ENCODE results near the gene RBP3. TPM values are rescaled to one million over a fixed set of nuclear protein-coding genes. Genes with fewer than 3 reads are reported as not detected.

Gene RBP3
- total RNA-seq, 1 experiment from 2014 or later, result not detected

DNA sequence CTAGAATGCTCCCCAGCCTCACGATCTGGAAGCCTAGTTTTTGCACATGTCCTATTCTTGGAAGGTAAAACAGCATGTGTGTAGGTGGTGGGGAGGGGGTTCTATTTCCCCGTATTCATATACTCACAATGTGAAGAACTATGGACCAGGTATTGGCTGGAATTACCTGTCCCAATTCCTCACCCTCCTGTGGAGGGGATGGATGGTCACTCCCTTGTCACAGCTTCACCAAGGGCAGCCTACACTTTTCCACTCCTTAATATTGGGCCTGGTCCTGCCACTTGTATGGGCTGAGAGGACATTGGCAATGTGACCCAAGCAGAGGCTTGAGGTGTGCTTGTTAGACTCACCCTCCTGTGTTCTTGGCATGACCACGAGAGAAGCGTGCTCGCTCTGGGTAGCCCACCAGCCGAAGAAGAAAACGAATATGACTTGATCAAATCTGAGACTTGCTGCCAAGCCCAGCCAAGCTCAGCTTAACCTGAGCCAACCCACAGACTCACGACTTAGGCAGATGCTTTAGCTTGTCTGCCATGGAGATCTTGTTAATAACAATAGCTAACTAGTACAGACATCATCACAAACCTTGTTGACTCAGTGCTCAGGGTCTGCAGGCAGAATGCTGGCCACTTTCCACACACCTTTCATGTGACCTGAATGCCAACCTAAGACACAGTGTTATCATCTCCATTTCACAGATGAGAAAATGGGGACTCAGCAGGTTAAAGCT, 18.7 kb downstream of the RBP3 start:
- Histone ChIP-seq H4K5ac (ENCODE audit: insufficient read length, low read depth, low read length) (no peak overlapping the region), H3K79me2 (ENCODE audit: insufficient read depth, low read length) (no peaks in the 10 kb centered on the region), H3K9me3 (ENCODE audit: control insufficient read depth, low read depth, low read length) (no peaks in the 10 kb centered on the region), H2AFZ (ENCODE audit: low read length) (no peak overlapping the region), H3K23me2 (ENCODE audit: insufficient read length, low read depth, low read length, poor library complexity, severe bottlenecking) (no peaks in the 10 kb centered on the region), H3T11ph (ENCODE audit: low read length) (no peak overlapping the region), H3K79me1 (ENCODE audit: insufficient read depth, low read depth, low read length, poor library complexity, severe bottlenecking) (no peaks in the 10 kb centered on the region), H3K4me2 (ENCODE audit: insufficient read depth, insufficient read length, low read length) (no peak overlapping the region), H3K27me3 (ENCODE audit: insufficient read depth, low read length) (no peaks in the 10 kb centered on the region), H2BK20ac (ENCODE audit: low read depth, low read length, poor library complexity, severe bottlenecking) (no peak overlapping the region), H2BK15ac (ENCODE audit: low read depth, low read length) (no peak overlapping the region), H3K4me1 (ENCODE audit: insufficient read depth, low read length) (no peaks in the 10 kb centered on the region; the same call in 1 of the 2 replicates), H4K91ac (ENCODE audit: insufficient read length, low read depth, low read length) (no peak overlapping the region), H2BK120ac (ENCODE audit: low read depth, low read length, poor library complexity, severe bottlenecking) (no peak overlapping the region), H3K14ac (ENCODE audit: insufficient read depth, low read length) (no peak overlapping the region; the same call in 1 of the 2 replicates), H3K4ac (ENCODE audit: low read depth, low read length) (no peak overlapping the region), H3K27ac (ENCODE audit: insufficient read length, low read depth, low read length) (no peak overlapping the region), H2BK12ac (ENCODE audit: insufficient read length, low read depth, low read length) (no peak overlapping the region), H4K8ac (replicated peaks; ENCODE audit: insufficient read length, low read depth, low read length) (no peak overlapping the region), H2AK5ac (ENCODE audit: insufficient read length, low read length) (no peak overlapping the region), H2BK5ac (ENCODE audit: insufficient read length, low read length) (no peak overlapping the region), H4K20me1 (ENCODE audit: control insufficient read depth, insufficient read depth, insufficient read length) (no peaks in the 10 kb centered on the region), H3K18ac (ENCODE audit: insufficient read length, low read depth, low read length) (no peak overlapping the region), H3K9ac (ENCODE audit: extremely low read depth, insufficient read length, low read length) (no peak overlapping the region), H3K56ac (ENCODE audit: insufficient read length, low read depth, low read length) (no peak overlapping the region), H3K23ac (ENCODE audit: insufficient read length, low read depth, low read length) (no peak overlapping the region)
- H3K9me3 Mint-ChIP-seq, result no peaks in the 10 kb centered on the region; a peak in 1 of 5 replicates
- H3K36me3 Mint-ChIP-seq (ENCODE audit: insufficient read depth in 1 of 3, low read depth in 3 of 3), result no peaks in the 10 kb centered on the region
- DNase-seq, result peak; percentile 3
- TF ChIP-seq, protein P1, sequence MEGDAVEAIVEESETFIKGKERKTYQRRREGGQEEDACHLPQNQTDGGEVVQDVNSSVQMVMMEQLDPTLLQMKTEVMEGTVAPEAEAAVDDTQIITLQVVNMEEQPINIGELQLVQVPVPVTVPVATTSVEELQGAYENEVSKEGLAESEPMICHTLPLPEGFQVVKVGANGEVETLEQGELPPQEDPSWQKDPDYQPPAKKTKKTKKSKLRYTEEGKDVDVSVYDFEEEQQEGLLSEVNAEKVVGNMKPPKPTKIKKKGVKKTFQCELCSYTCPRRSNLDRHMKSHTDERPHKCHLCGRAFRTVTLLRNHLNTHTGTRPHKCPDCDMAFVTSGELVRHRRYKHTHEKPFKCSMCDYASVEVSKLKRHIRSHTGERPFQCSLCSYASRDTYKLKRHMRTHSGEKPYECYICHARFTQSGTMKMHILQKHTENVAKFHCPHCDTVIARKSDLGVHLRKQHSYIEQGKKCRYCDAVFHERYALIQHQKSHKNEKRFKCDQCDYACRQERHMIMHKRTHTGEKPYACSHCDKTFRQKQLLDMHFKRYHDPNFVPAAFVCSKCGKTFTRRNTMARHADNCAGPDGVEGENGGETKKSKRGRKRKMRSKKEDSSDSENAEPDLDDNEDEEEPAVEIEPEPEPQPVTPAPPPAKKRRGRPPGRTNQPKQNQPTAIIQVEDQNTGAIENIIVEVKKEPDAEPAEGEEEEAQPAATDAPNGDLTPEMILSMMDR (conservative IDR thresholded peaks at IDR 0.05), result no peak
- H3K4me1 Mint-ChIP-seq, result peaks cover 12 to 18% of the 10 kb centered on the region in 2 experiments
- no peak overlapping the region; a peak in 1 of 7 replicates for H3K27ac Mint-ChIP-seq
- no peaks in the 10 kb centered on the region for H3K27me3 Mint-ChIP-seq (ENCODE audit: low read depth)
- no CpG with 5 or more reads among the region's 8 CpGs for WGBS (ENCODE audit: extremely low coverage, insufficient read length, low lambda C conversion rate)
- H3K4me3 Mint-ChIP-seq, result no peak overlapping the region
